OCI-LY7 (cell line): ENCODE data around the gene EDN2.

Source experiments
- CTCF ChIP-seq: fragments of 200-600 bp; sonication (generic); conservative IDR thresholded peaks from 2 replicates; pipeline ENCODE4 v1.5.1; 2014; ENCODE audit warnings: mild to moderate bottlenecking, antibody characterized with exemption, low read length, moderate library complexity, mixed read lengths
- EZH2phosphoT487 ChIP-seq: fragments of 200-600 bp; sonication (generic); IDR thresholded peaks from 2 replicates; pipeline ENCODE4 v1.6.1; 2018; ENCODE audit warnings: low read depth, borderline replicate concordance, mild to moderate bottlenecking, mixed run types, antibody characterized with exemption, low read length, moderate library complexity, mixed read lengths

GRCh38 chr1:41452704-41453290 lies 31.7 kb downstream of the EDN2 start:
- TF ChIP-seq CTCF (no peak), EZH2phosphoT487 (no peak)
